Activated T-cell treated with anti-CD3 and anti-CD28 coated beads for 4 hours (primary cell): Measurements from ENCODE around the gene TMEM205.
"Not testable (repeated sequence)": the region's sequence is repeated elsewhere in the genome, so short reads cannot be mapped to it uniquely, and the experiment has no call there.

Experiments used
- DNase-seq: peaks from one replicate; pipeline ENCODE4 v3.0.0-alpha.2; 2020

The TMEM205 gene

GRCh38 chr19:11338569-11339253 is 7.4 kb downstream of the TMEM205 start:
- no peak for DNase-seq

GRCh38 chr19:11338121-11338520 is 7.9 kb downstream of the TMEM205 start:
- no peak for DNase-seq

GRCh38 chr19:11337080-11337479 is 9.0 kb downstream of the TMEM205 start:
- no peak for DNase-seq

GRCh38 chr19:11335449-11336146 is 10.5 kb downstream of the TMEM205 start:
- no peak for DNase-seq

- not testable (repeated sequence) for DNase-seq
Measured at GRCh38 chr19:11333838-11334237, 12.2 kb downstream of the TMEM205 start.

- DNase-seq = no peak
Measured at GRCh38 chr19:11332822-11333221, 13.2 kb downstream of the TMEM205 start.

- no peak for DNase-seq
Measured at GRCh38 chr19:11331502-11331901, 14.6 kb downstream of the TMEM205 start.

GRCh38 chr19:11330127-11330526 is 15.9 kb downstream of the TMEM205 start:
- no peak for DNase-seq

GRCh38 chr19:11325544-11325943 is 20.5 kb downstream of the TMEM205 start:
- no peak for DNase-seq

GRCh38 chr19:11324748-11325389 is 21.2 kb downstream of the TMEM205 start:
- DNase-seq = no peak

GRCh38 chr19:11324079-11324661 is 21.9 kb downstream of the TMEM205 start:
- no peak for DNase-seq

GRCh38 chr19:11323601-11324078 is 22.4 kb downstream of the TMEM205 start:
- no peak for DNase-seq

GRCh38 chr19:11322269-11323024 is 23.6 kb downstream of the TMEM205 start:
- DNase-seq = no peak

GRCh38 chr19:11321191-11322126 is 24.6 kb downstream of the TMEM205 start:
- DNase-seq = no peak

- not testable (repeated sequence) for DNase-seq
Measured at GRCh38 chr19:11320278-11320995, 25.6 kb downstream of the TMEM205 start.

- no peak for DNase-seq
Measured at GRCh38 chr19:11306337-11306736, 39.7 kb downstream of the TMEM205 start.

- DNase-seq = no peak
Measured at GRCh38 chr19:11304936-11305335, 41.1 kb downstream of the TMEM205 start.

- DNase-seq = no peak
Measured at GRCh38 chr19:11300811-11301120, 45.3 kb downstream of the TMEM205 start.

GRCh38 chr19:11299946-11300810 is 45.9 kb downstream of the TMEM205 start:
- DNase-seq = no peak

GRCh38 chr19:11296264-11296663 is 49.8 kb downstream of the TMEM205 start:
- DNase-seq = no peak
